H9 (cell line): Measurements from ENCODE around the gene GRIFIN. TPM values are rescaled to one million over a fixed set of nuclear protein-coding genes. Genes with fewer than 3 reads are reported as not detected.
A peak's percentile ranks its signal among the peaks of the same experiment; 100 is the strongest.

Source experiments
- DNase-seq: peaks from one replicate; pipeline ENCODE4 v3.0.0-alpha.2; 2017
- H2AFZ ChIP-seq: one replicate; pipeline ENCODE4 v1.6.1; 2013; ENCODE audit warnings: mild to moderate bottlenecking, low read length, control low read depth, moderate library complexity
- H2AK5ac ChIP-seq: 2 replicates; pipeline ENCODE4 v1.6.1; 2013; ENCODE audit warnings: low read length, control low read depth, mixed read lengths; ENCODE audit not compliant: insufficient read length
- H2BK120ac ChIP-seq: one replicate; pipeline ENCODE4 v1.6.1; 2013; ENCODE audit warnings: low read depth, mild to moderate bottlenecking, low read length, control low read depth, inconsistent platforms; ENCODE audit not compliant: poor library complexity, severe bottlenecking
- H2BK12ac ChIP-seq: 2 replicates; pipeline ENCODE4 v1.6.1; 2013; ENCODE audit warnings: low read length, control low read depth, mixed read lengths, low read depth; ENCODE audit not compliant: insufficient read length
- H2BK15ac ChIP-seq: 2 replicates; pipeline ENCODE4 v1.6.1; 2013; ENCODE audit warnings: low read depth, low read length, control low read depth
- H2BK20ac ChIP-seq: one replicate; pipeline ENCODE4 v1.6.1; 2013; ENCODE audit warnings: low read depth, mild to moderate bottlenecking, low read length, control low read depth, inconsistent platforms; ENCODE audit not compliant: poor library complexity, severe bottlenecking
- H2BK5ac ChIP-seq: 2 replicates; pipeline ENCODE4 v1.6.1; 2013; ENCODE audit warnings: low read length, control low read depth, mixed read lengths; ENCODE audit not compliant: insufficient read length
- H3K14ac ChIP-seq: 2 replicates; pipeline ENCODE4 v1.6.1; 2013; ENCODE audit warnings: low read length, control low read depth; ENCODE audit not compliant: insufficient read depth
- H3K18ac ChIP-seq: 2 replicates; pipeline ENCODE4 v1.6.1; 2013; ENCODE audit warnings: low read depth, mild to moderate bottlenecking, mixed read lengths, low read length, control low read depth; ENCODE audit not compliant: insufficient read length
- H3K23ac ChIP-seq: 2 replicates; pipeline ENCODE4 v1.6.1; 2013; ENCODE audit warnings: low read length, control low read depth, mixed read lengths, low read depth; ENCODE audit not compliant: insufficient read length
- H3K23me2 ChIP-seq: 2 replicates; pipeline ENCODE4 v1.6.1; 2013; ENCODE audit warnings: low read depth, mild to moderate bottlenecking, mixed read lengths, low read length, control low read depth; ENCODE audit not compliant: insufficient read length, poor library complexity, severe bottlenecking
- H3K27ac ChIP-seq: 2 replicates; pipeline ENCODE4 v1.5.1; 2013; ENCODE audit warnings: low read length, control low read depth, mixed read lengths, low read depth; ENCODE audit not compliant: insufficient read length
- H3K27me3 ChIP-seq: 2 replicates; pipeline ENCODE4 v1.6.1; 2013; ENCODE audit warnings: low read length, control low read depth, inconsistent platforms; ENCODE audit not compliant: insufficient read depth
- H3K4ac ChIP-seq: 2 replicates; pipeline ENCODE4 v1.6.1; 2013; ENCODE audit warnings: low read depth, mild to moderate bottlenecking, control low read depth, inconsistent platforms, low read length, moderate library complexity
- H3K4me1 ChIP-seq: 2 replicates; pipeline ENCODE4 v1.6.1; 2013; ENCODE audit warnings: low read length, control low read depth, inconsistent platforms; ENCODE audit not compliant: insufficient read depth
- H3K4me2 ChIP-seq: 2 replicates; pipeline ENCODE4 v1.6.1; 2013; ENCODE audit warnings: low read length, control low read depth, mixed read lengths; ENCODE audit not compliant: insufficient read length, insufficient read depth
- H3K56ac ChIP-seq: 2 replicates; pipeline ENCODE4 v1.6.1; 2013; ENCODE audit warnings: low read depth, mild to moderate bottlenecking, mixed read lengths, low read length, control low read depth; ENCODE audit not compliant: insufficient read length
- H3K79me1 ChIP-seq: 2 replicates; pipeline ENCODE4 v1.6.1; 2013; ENCODE audit warnings: low read depth, mild to moderate bottlenecking, moderate library complexity, low read length, control low read depth, inconsistent platforms; ENCODE audit not compliant: insufficient read depth, poor library complexity, severe bottlenecking
- H3K79me2 ChIP-seq: 2 replicates; pipeline ENCODE4 v1.6.1; 2013; ENCODE audit warnings: low read length, control low read depth, inconsistent platforms; ENCODE audit not compliant: insufficient read depth
- H3K9ac ChIP-seq: 2 replicates; pipeline ENCODE4 v1.6.1; 2013; ENCODE audit warnings: low read length, control low read depth, mixed read lengths; ENCODE audit not compliant: insufficient read length; ENCODE audit errors: extremely low read depth
- H3K9me3 ChIP-seq: one replicate; pipeline ENCODE4 v1.6.1; 2013; ENCODE audit warnings: low read depth, low read length, inconsistent platforms; ENCODE audit not compliant: control insufficient read depth
- H3T11ph ChIP-seq: one replicate; pipeline ENCODE4 v1.6.1; 2013; ENCODE audit warnings: mild to moderate bottlenecking, low read length, control low read depth, inconsistent platforms
- H4K20me1 ChIP-seq: one replicate; pipeline ENCODE4 v1.6.1; 2013; ENCODE audit not compliant: control insufficient read depth, insufficient read length, insufficient read depth
- H4K5ac ChIP-seq: 2 replicates; pipeline ENCODE4 v1.6.1; 2013; ENCODE audit warnings: low read depth, mild to moderate bottlenecking, mixed read lengths, low read length, control low read depth; ENCODE audit not compliant: insufficient read length
- H4K8ac ChIP-seq: replicated peaks from 2 replicates; pipeline ENCODE4 v1.6.1; 2013; ENCODE audit warnings: low read length, control low read depth, mixed read lengths, low read depth; ENCODE audit not compliant: insufficient read length
- H4K91ac ChIP-seq: 2 replicates; pipeline ENCODE4 v1.6.1; 2013; ENCODE audit warnings: low read depth, mild to moderate bottlenecking, moderate library complexity, mixed read lengths, low read length, control low read depth; ENCODE audit not compliant: insufficient read length
- H3K27ac Mint-ChIP-seq, 3 experiments: 2 replicates in 2 of 3; 3 replicates in 1 of 3; pipeline ENCODE4 v1.8.0; 2020 to 2021; ENCODE audit warnings: mixed read lengths in 3 of 3, mild to moderate bottlenecking in 1 of 3, moderate library complexity in 1 of 3
- H3K27me3 Mint-ChIP-seq: 2 replicates; pipeline ENCODE4 v1.8.0; 2021; ENCODE audit warnings: low read depth, mild to moderate bottlenecking, moderate library complexity, mixed read lengths
- H3K36me3 Mint-ChIP-seq, 3 experiments: 2 replicates in 2 of 3; 3 replicates in 1 of 3; pipeline ENCODE4 v1.8.0; 2020 to 2021; ENCODE audit warnings: low read depth in 3 of 3, mixed read lengths in 3 of 3; ENCODE audit not compliant: insufficient read depth in 1 of 3
- H3K4me1 Mint-ChIP-seq, 2 experiments: 2 replicates each; pipeline ENCODE4 v1.8.0; 2020; ENCODE audit warnings: mixed read lengths in 2 of 2
- H3K4me3 Mint-ChIP-seq, 2 experiments: 2 replicates in 1 of 2; 3 replicates in 1 of 2; pipeline ENCODE4 v1.8.0; 2020 to 2021; ENCODE audit warnings: mild to moderate bottlenecking in 2 of 2, mixed read lengths in 2 of 2, moderate library complexity in 1 of 2
- H3K9me3 Mint-ChIP-seq, 2 experiments: 2 replicates in 1 of 2; 3 replicates in 1 of 2; pipeline ENCODE4 v1.8.0; 2020; ENCODE audit warnings: mild to moderate bottlenecking in 2 of 2, mixed read lengths in 2 of 2, moderate library complexity in 1 of 2
- CTCF ChIP-seq: fragments of 200-600 bp; sonication (generic); conservative IDR thresholded peaks from 3 replicates; pipeline ENCODE4 v1.8.0; 2021; ENCODE audit warnings: antibody characterized with exemption, mild to moderate bottlenecking
- WGBS: extraction: QIAGEN DNeasy Blood & Tissue Kit; methylation state at CpG from one replicate; pipeline ENCODE4 v1.1.7; 2013; ENCODE audit warnings: missing lambda C conversion rate, low lambda C conversion rate, mixed read lengths; ENCODE audit not compliant: insufficient read length; ENCODE audit errors: extremely low coverage; 5-methylcytosine and 5-hydroxymethylcytosine counted together
- total RNA-seq: library from RNA; stranded (reverse); gene quantifications from 2 replicates; pipeline ENCODE4 v1.2.1, GENCODE V29; 2021

GRIFIN gene
- total RNA-seq, 1 experiment from 2014 or later, result not detected

GRCh38 chr7:2435146-2435545 is 41.1 kb downstream of the GRIFIN start:
- Mint-ChIP-seq H3K9me3 (peaks cover 4 to 6% of the 10 kb centered on the region in 2 experiments; a peak in 3 of 5 replicates), H3K4me1 (peaks cover 0 to 10% of the 10 kb centered on the region in 2 experiments; a peak in 2 of 4 replicates), H3K36me3 (peaks cover 11 to 42% (median 23%) of the 10 kb centered on the region in 3 experiments), H3K4me3 (no peak overlapping the region), H3K27ac (peak overlapping the region in 2 of 3 experiments; percentile 23 to 63; a peak in 1 of 7 replicates), H3K27me3 (no peaks in the 10 kb centered on the region)
- no CpG with 5 or more reads among the region's 5 CpGs for WGBS
- DNase-seq, result no peak
- no peak overlapping the region for H4K5ac ChIP-seq
- no peaks in the 10 kb centered on the region for H3K23me2 ChIP-seq
- H3K23ac ChIP-seq, result no peak overlapping the region
- H3K4ac ChIP-seq, result no peak overlapping the region
- no peak overlapping the region for H2BK15ac ChIP-seq
- TF ChIP-seq CTCF, result no peak
- no peak overlapping the region for H2BK20ac ChIP-seq
- no peak overlapping the region for H2AFZ ChIP-seq
- no peak overlapping the region for H3K56ac ChIP-seq
- no peak overlapping the region for H3K14ac ChIP-seq
- H3K27ac ChIP-seq, result no peak overlapping the region
- H2BK120ac ChIP-seq, result no peak overlapping the region
- H4K91ac ChIP-seq, result no peak overlapping the region
- H3K4me2 ChIP-seq, result no peak overlapping the region
- no peak overlapping the region for H3T11ph ChIP-seq
- H3K27me3 ChIP-seq, result no peaks in the 10 kb centered on the region
- no peaks in the 10 kb centered on the region for H3K79me1 ChIP-seq
- no peaks in the 10 kb centered on the region for H3K4me1 ChIP-seq
- no peak overlapping the region for H4K8ac ChIP-seq
- no peaks in the 10 kb centered on the region for H3K9me3 ChIP-seq
- H2BK12ac ChIP-seq, result no peak overlapping the region
- no peak overlapping the region for H3K9ac ChIP-seq
- H3K18ac ChIP-seq, result no peak overlapping the region
- no peaks in the 10 kb centered on the region for H4K20me1 ChIP-seq
- no peaks in the 10 kb centered on the region for H3K79me2 ChIP-seq
- H2BK5ac ChIP-seq, result no peak overlapping the region
- H2AK5ac ChIP-seq, result no peak overlapping the region
